Small intestine (tissue), 7 donors: ENCODE measurements around the gene UMODL1. TPM values are rescaled to one million over a fixed set of nuclear protein-coding genes. Genes with fewer than 3 reads are reported as not detected.
"Not testable (repeated sequence)": the region's sequence is repeated elsewhere in the genome, so short reads cannot be mapped to it uniquely, and the experiment has no call there.

Experiments used
- DNase-seq, 2 donors: peaks; one replicate each; pipeline versions ENCODE4 v3.0.0 to v3.0.0-alpha.2; 2013
- FAIRE-seq: peaks from 2 replicates; lab custom pipeline; 2012; peaks lifted over from hg19 to GRCh38; lab: Jason Lieb, UNC
- H3K27ac ChIP-seq, 3 donors: one replicate each; pipeline ENCODE4 v1.5.1; 2013; ENCODE audit warnings: low read length in 2 of 3, mild to moderate bottlenecking in 2 of 3, control low read depth in 1 of 3, inconsistent platforms in 1 of 3, low read depth in 1 of 3, moderate library complexity in 1 of 3
- H3K27me3 ChIP-seq, 3 donors: one replicate each; pipeline ENCODE4 v1.6.1; 2013; ENCODE audit warnings: low read length in 3 of 3, inconsistent platforms in 1 of 3; ENCODE audit not compliant: control insufficient read depth in 3 of 3, insufficient read depth in 3 of 3
- H3K36me3 ChIP-seq, 3 donors: one replicate each; pipeline ENCODE4 v1.6.1; 2013; ENCODE audit warnings: low read length in 3 of 3, inconsistent platforms in 1 of 3, low read depth in 1 of 3, mild to moderate bottlenecking in 1 of 3, moderate library complexity in 1 of 3; ENCODE audit not compliant: control insufficient read depth in 3 of 3, insufficient read depth in 2 of 3
- H3K4me1 ChIP-seq, 3 donors: one replicate each; pipeline ENCODE4 v1.6.1; 2013; ENCODE audit warnings: low read length in 2 of 3, inconsistent platforms in 1 of 3, low read depth in 1 of 3, mild to moderate bottlenecking in 1 of 3, moderate library complexity in 1 of 3; ENCODE audit not compliant: control insufficient read depth in 3 of 3, insufficient read depth in 2 of 3
- H3K4me3 ChIP-seq, 3 donors: one replicate each; pipeline ENCODE4 v1.5.1; 2013; ENCODE audit warnings: low read length in 3 of 3, control low read depth in 1 of 3, inconsistent platforms in 1 of 3, low read depth in 1 of 3, mild to moderate bottlenecking in 1 of 3, moderate library complexity in 1 of 3
- H3K9me3 ChIP-seq, 2 donors: one replicate each; pipeline ENCODE4 v1.6.1; 2013; ENCODE audit warnings: low read depth in 1 of 2, low read length in 1 of 2; ENCODE audit not compliant: control insufficient read depth in 2 of 2, insufficient read depth in 1 of 2
- WGBS, 3 donors: extraction: QIAGEN DNeasy Blood & Tissue Kit; methylation state at CpG; one replicate each; pipeline ENCODE4 v1.1.7; 2013; 5-methylcytosine and 5-hydroxymethylcytosine counted together
- polyA plus RNA-seq, 4 donors: library from polyadenylated mRNA; stranded (reverse) in 3 of 4; unstranded in 1 of 4; fragments of 200-250 nt in 3 of 4; fragments of 120-200 nt in 1 of 4; gene quantifications; one replicate each; pipeline versions ENCODE4 v1.2.1 to v1.2.3, GENCODE V29; 2013
- donor health status: healthy with polysubstance abuse.
- donor health status: control.
- donor health status: control.
- donor health status: Bipolar disorder and iron deficiency.
- donor health status: healthy.

The UMODL1 gene
- polyA plus RNA-seq, 4 donors, result 0.43 to 0.67 (median 0.44) TPM; not detected in 1

- FAIRE-seq (no peak), DNase-seq (no peak)
- 90 to 92% (median 92%) methylated on average over 40 of the region's 40 CpGs for WGBS, 3 donors
- H3K4me1 ChIP-seq, result peaks cover 0 to 12% (median 3%) of the 10 kb centered on the region in 3 donors
- H3K4me3 ChIP-seq, result no peak overlapping the region
- no peaks in the 10 kb centered on the region for H3K27me3 ChIP-seq
- H3K9me3 ChIP-seq, result no peaks in the 10 kb centered on the region
- H3K27ac ChIP-seq, result no peak overlapping the region
- no peaks in the 10 kb centered on the region for H3K36me3 ChIP-seq
These were observed 101.7 kb downstream of the UMODL1 start for GRCh38 chr21:42172596-42173483.

- Histone ChIP-seq H3K27ac (no peak overlapping the region), H3K4me3 (no peak overlapping the region), H3K36me3 (no peaks in the 10 kb centered on the region), H3K4me1 (peaks cover 0 to 12% (median 3%) of the 10 kb centered on the region in 3 donors), H3K9me3 (no peaks in the 10 kb centered on the region), H3K27me3 (no peaks in the 10 kb centered on the region)
- WGBS, 3 donors, result 88 to 90% (median 89%) methylated on average over 4 of the region's 4 CpGs
- FAIRE-seq (no peak), DNase-seq (no peak)
These were observed 103.1 kb downstream of the UMODL1 start for GRCh38 chr21:42174173-42174572.

GRCh38 chr21:42175110-42175710, 104.1 kb downstream of the UMODL1 start:
- H3K9me3 ChIP-seq, result no peaks in the 10 kb centered on the region
- no peaks in the 10 kb centered on the region for H3K36me3 ChIP-seq
- H3K27me3 ChIP-seq, result no peaks in the 10 kb centered on the region
- H3K4me3 ChIP-seq, result no peak overlapping the region
- H3K4me1 ChIP-seq, result peaks cover 0 to 12% (median 3%) of the 10 kb centered on the region in 3 donors
- H3K27ac ChIP-seq, result no peak overlapping the region
- FAIRE-seq (no peak), DNase-seq (no peak)
- WGBS, 3 donors, result 81 to 84% (median 82%) methylated on average over 6 of the region's 6 CpGs

- Histone ChIP-seq H3K27me3 (no peaks in the 10 kb centered on the region), H3K9me3 (no peaks in the 10 kb centered on the region), H3K4me3 (no peak overlapping the region), H3K36me3 (no peaks in the 10 kb centered on the region), H3K4me1 (no peaks in the 10 kb centered on the region), H3K27ac (no peak overlapping the region)
- 49 to 79% (median 68%) methylated on average over 3 of the region's 3 CpGs for WGBS, 3 donors
- DNase-seq (no peak), FAIRE-seq (no peak)
These were observed 105.7 kb downstream of the UMODL1 start for GRCh38 chr21:42176859-42177258.

GRCh38 chr21:42179316-42179715, 108.2 kb downstream of the UMODL1 start:
- 69 to 80% (median 77%) methylated on average over 3 of the region's 3 CpGs for WGBS, 3 donors
- FAIRE-seq (no peak), DNase-seq (no peak)
- Histone ChIP-seq H3K4me1 (no peaks in the 10 kb centered on the region), H3K27me3 (no peaks in the 10 kb centered on the region), H3K27ac (no peak overlapping the region), H3K4me3 (no peak overlapping the region), H3K9me3 (no peaks in the 10 kb centered on the region), H3K36me3 (no peaks in the 10 kb centered on the region)

- DNase-seq, H3K4me1 ChIP-seq, H3K27ac ChIP-seq, FAIRE-seq, H3K4me3 ChIP-seq, H3K9me3 ChIP-seq, H3K27me3 ChIP-seq, H3K36me3 ChIP-seq: not testable (repeated sequence)
- WGBS, 3 donors, result 85 to 96% (median 87%) methylated on average over 3 of the region's 3 CpGs
These were observed 108.9 kb downstream of the UMODL1 start for GRCh38 chr21:42180001-42180400.

- FAIRE-seq (no peak), DNase-seq (no peak)
- Histone ChIP-seq H3K4me1 (peaks cover 0 to 2% (median 0%) of the 10 kb centered on the region in 3 donors), H3K9me3 (peaks cover 0 to 3% of the 10 kb centered on the region in 2 donors), H3K36me3 (no peaks in the 10 kb centered on the region), H3K27ac (no peak overlapping the region), H3K27me3 (no peaks in the 10 kb centered on the region), H3K4me3 (no peak overlapping the region)
- 73 to 85% (median 84%) methylated on average over 4 of the region's 4 CpGs for WGBS, 3 donors
These were observed 111.7 kb downstream of the UMODL1 start for GRCh38 chr21:42182713-42183371.
